Measurements from ENCODE around the gene NFX1.

The NFX1 gene

GRCh38 chr9:33291901-33292300, 1.6 kb downstream of the NFX1 start:
- Histone ChIP-seq H3K4me3 (ENCODE audit: low read depth, low read length) (no peak overlapping the region), H3K27ac (no peak overlapping the region)

GRCh38 chr9:33293782-33294181, 3.5 kb downstream of the NFX1 start:
- H3K27ac ChIP-seq: no peak overlapping the region
- no peaks in the 10 kb centered on the region for H3K27me3 ChIP-seq (ENCODE audit: insufficient read depth, low read depth, severe bottlenecking)
- TF ChIP-seq CTCF (IDR thresholded peaks at IDR 0.05; ENCODE audit: low read depth, low read length): no peak
- no peak for DNase-seq
- no peaks in the 10 kb centered on the region for H3K9me3 ChIP-seq (ENCODE audit: severe bottlenecking)
- H3K4me3 ChIP-seq (ENCODE audit: low read depth, low read length): no peak overlapping the region
- peaks cover 64% of the 10 kb centered on the region for H3K36me3 ChIP-seq

More at GRCh38 chr9:33291901-33292300, 1.6 kb downstream of the NFX1 start:
- Histone ChIP-seq H3K27me3 (ENCODE audit: insufficient read depth, low read depth, severe bottlenecking) (no peaks in the 10 kb centered on the region), H3K36me3 (peaks cover 46% of the 10 kb centered on the region), H3K9me3 (ENCODE audit: severe bottlenecking) (no peaks in the 10 kb centered on the region)
- no peak for DNase-seq
- TF ChIP-seq CTCF (IDR thresholded peaks at IDR 0.05; ENCODE audit: low read depth, low read length): no peak

GRCh38 chr9:33294670-33295432, 4.5 kb downstream of the NFX1 start:
- peaks cover 74% of the 10 kb centered on the region for H3K36me3 ChIP-seq
- no peaks in the 10 kb centered on the region for H3K9me3 ChIP-seq (ENCODE audit: severe bottlenecking)
- TF ChIP-seq CTCF (IDR thresholded peaks at IDR 0.05; ENCODE audit: low read depth, low read length): no peak
- H3K27ac ChIP-seq: no peak overlapping the region
- H3K27me3 ChIP-seq (ENCODE audit: insufficient read depth, low read depth, severe bottlenecking): no peaks in the 10 kb centered on the region
- DNase-seq: no peak
- no peak overlapping the region for H3K4me3 ChIP-seq (ENCODE audit: low read depth, low read length)

- Histone ChIP-seq H3K36me3 (peaks cover 78% of the 10 kb centered on the region), H3K4me3 (ENCODE audit: low read depth, low read length) (no peak overlapping the region), H3K9me3 (ENCODE audit: severe bottlenecking) (no peaks in the 10 kb centered on the region), H3K27ac (no peak overlapping the region), H3K27me3 (ENCODE audit: insufficient read depth, low read depth, severe bottlenecking) (no peaks in the 10 kb centered on the region)
- DNase-seq: no peak
- TF ChIP-seq CTCF (IDR thresholded peaks at IDR 0.05; ENCODE audit: low read depth, low read length): no peak
Measured at GRCh38 chr9:33295571-33295970, 5.3 kb downstream of the NFX1 start.

GRCh38 chr9:33297432-33297831, 7.1 kb downstream of the NFX1 start:
- H3K27me3 ChIP-seq (ENCODE audit: insufficient read depth, low read depth, severe bottlenecking): no peaks in the 10 kb centered on the region
- H3K9me3 ChIP-seq (ENCODE audit: severe bottlenecking): no peaks in the 10 kb centered on the region
- no peak for DNase-seq
- peaks cover 91% of the 10 kb centered on the region for H3K36me3 ChIP-seq
- H3K4me3 ChIP-seq (ENCODE audit: low read depth, low read length): no peak overlapping the region
- TF ChIP-seq CTCF (IDR thresholded peaks at IDR 0.05; ENCODE audit: low read depth, low read length): no peak
- no peak overlapping the region for H3K27ac ChIP-seq

- Histone ChIP-seq H3K27me3 (ENCODE audit: insufficient read depth, low read depth, severe bottlenecking) (no peaks in the 10 kb centered on the region), H3K27ac (no peak overlapping the region), H3K36me3 (peaks cover 98% of the 10 kb centered on the region), H3K4me3 (ENCODE audit: low read depth, low read length) (no peak overlapping the region), H3K9me3 (ENCODE audit: severe bottlenecking) (no peaks in the 10 kb centered on the region)
- DNase-seq: no peak
- TF ChIP-seq CTCF (IDR thresholded peaks at IDR 0.05; ENCODE audit: low read depth, low read length): no peak
Measured at GRCh38 chr9:33300546-33300945, 10.2 kb downstream of the NFX1 start.

Data from WERI-Rb-1 (cell line).